ENCODE results near the gene PARP3. TPM values are rescaled to one million over a fixed set of nuclear protein-coding genes. Genes with fewer than 3 reads are reported as not detected.

Gene PARP3
- total RNA-seq, 4 donors from 2014 or later, result 6.0 to 16.2 (median 9.0) TPM

DNA sequence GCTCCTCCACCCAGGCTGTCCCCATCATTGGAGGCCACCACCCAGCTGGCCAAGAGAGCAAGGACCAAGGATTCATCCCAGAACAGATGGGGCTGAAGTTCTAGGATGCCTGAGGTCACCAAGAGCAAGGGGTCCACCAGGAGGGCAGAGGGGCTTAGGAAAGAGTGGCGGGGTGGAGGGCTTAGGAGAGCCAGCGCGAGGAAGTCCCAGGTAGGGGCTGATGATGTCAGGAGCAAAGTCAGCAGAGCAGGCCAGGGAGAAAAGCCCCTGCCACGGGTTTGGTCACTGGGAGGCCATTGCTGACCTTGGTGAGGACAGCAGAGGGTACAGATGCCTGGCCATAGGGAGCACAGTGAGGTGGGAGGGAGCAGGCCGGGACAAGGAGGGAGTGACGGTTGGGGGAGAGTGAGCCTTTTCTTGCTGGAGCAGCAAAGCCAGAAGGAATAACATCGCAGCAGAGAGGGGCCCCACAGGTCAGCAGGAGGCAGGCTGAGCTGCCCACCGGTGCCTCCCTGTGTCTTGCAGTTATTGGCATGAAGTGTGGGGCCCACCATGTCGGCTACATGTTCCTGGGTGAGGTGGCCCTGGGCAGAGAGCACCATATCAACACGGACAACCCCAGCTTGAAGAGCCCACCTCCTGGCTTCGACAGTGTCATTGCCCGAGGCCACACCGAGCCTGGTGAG lies 5.2 kb downstream of the PARP3 start:
- no peak for TF ChIP-seq POLR2A (IDR thresholded peaks at IDR 0.05)
- intact Hi-C loops (cut with DNase I; ENCODE audit: low total_unique reads), result no loop called here
- no peak overlapping the region for H3K4me3 ChIP-seq (ENCODE audit: low read depth, poor library complexity, severe bottlenecking)
- WGBS, 2 donors, result 77 to 83% methylated on average over 12 of the region's 13 CpGs
- no peak for DNase-seq (ENCODE audit: low spot score in 2 of 2)

DNA sequence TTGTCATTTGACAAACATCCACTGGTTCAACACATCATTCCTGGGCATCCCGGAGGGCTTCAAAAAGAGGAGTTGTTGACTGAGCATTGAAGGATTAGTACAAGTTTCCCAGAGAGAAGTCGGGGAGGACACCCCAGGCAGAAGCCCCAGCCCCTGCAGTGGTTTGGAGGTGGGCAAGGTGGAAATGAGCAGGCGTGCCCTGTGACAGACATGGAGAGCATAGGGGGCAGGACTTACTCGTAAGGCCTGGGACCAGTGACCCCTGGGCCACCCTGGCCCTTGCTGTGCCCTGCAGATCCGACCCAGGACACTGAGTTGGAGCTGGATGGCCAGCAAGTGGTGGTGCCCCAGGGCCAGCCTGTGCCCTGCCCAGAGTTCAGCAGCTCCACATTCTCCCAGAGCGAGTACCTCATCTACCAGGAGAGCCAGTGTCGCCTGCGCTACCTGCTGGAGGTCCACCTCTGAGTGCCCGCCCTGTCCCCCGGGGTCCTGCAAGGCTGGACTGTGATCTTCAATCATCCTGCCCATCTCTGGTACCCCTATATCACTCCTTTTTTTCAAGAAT lies 5.9 kb downstream of the PARP3 start:
- H3K4me3 ChIP-seq (ENCODE audit: low read depth, poor library complexity, severe bottlenecking), result no peak overlapping the region
- intact Hi-C loops (cut with DNase I; ENCODE audit: low total_unique reads), result no loop called here
- TF ChIP-seq, protein P1, sequence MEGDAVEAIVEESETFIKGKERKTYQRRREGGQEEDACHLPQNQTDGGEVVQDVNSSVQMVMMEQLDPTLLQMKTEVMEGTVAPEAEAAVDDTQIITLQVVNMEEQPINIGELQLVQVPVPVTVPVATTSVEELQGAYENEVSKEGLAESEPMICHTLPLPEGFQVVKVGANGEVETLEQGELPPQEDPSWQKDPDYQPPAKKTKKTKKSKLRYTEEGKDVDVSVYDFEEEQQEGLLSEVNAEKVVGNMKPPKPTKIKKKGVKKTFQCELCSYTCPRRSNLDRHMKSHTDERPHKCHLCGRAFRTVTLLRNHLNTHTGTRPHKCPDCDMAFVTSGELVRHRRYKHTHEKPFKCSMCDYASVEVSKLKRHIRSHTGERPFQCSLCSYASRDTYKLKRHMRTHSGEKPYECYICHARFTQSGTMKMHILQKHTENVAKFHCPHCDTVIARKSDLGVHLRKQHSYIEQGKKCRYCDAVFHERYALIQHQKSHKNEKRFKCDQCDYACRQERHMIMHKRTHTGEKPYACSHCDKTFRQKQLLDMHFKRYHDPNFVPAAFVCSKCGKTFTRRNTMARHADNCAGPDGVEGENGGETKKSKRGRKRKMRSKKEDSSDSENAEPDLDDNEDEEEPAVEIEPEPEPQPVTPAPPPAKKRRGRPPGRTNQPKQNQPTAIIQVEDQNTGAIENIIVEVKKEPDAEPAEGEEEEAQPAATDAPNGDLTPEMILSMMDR (IDR thresholded peaks at IDR 0.05), result no peak
- TF ChIP-seq POLR2A (IDR thresholded peaks at IDR 0.05), result no peak
- no peak for DNase-seq (ENCODE audit: low spot score in 2 of 2)
- WGBS, 2 donors, result 92% methylated on average over 10 of the region's 10 CpGs

GRCh38 chr3:51949121-51949520 lies 7.0 kb downstream of the PARP3 start:
- WGBS, 2 donors, result 91% methylated on average over 5 of the region's 5 CpGs
- no peak for DNase-seq (ENCODE audit: low spot score in 2 of 2)
- intact Hi-C loops (cut with DNase I; ENCODE audit: low total_unique reads), result no loop called here
- H3K4me3 ChIP-seq (ENCODE audit: low read depth, poor library complexity, severe bottlenecking), result no peak overlapping the region
- TF ChIP-seq, protein P1 (IDR thresholded peaks at IDR 0.05), result no peak
- TF ChIP-seq POLR2A (IDR thresholded peaks at IDR 0.05), result no peak

DNA sequence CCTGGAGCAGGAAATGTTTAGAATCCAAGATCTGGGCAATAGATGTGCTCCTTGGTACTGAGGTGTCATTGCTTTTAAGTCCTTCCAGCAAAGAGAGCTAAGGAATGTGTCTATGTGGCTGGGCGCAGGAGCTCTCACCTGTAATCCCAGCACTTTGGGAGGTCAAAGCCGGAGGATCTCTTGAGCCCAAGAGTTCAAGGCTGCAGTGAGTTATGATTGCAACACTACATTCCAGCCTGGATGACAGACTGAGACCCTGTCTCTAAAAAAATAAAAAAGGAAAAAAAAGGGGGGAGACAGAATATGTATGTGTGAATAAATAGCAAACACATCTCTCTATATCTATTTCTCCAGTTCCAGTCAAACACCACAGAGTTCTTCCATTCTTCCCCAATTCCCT lies 8.7 kb downstream of the PARP3 start:
- intact Hi-C loops (cut with DNase I; ENCODE audit: low total_unique reads), result no loop called here
- DNase-seq (ENCODE audit: low spot score in 2 of 2), result no peak
- TF ChIP-seq POLR2A (IDR thresholded peaks at IDR 0.05), result no peak
- TF ChIP-seq, protein P1 (IDR thresholded peaks at IDR 0.05), result no peak
- H3K4me3 ChIP-seq (ENCODE audit: low read depth, poor library complexity, severe bottlenecking), result no peak overlapping the region
- 96 to 97% methylated on average over 2 of the region's 2 CpGs for WGBS, 2 donors

DNA sequence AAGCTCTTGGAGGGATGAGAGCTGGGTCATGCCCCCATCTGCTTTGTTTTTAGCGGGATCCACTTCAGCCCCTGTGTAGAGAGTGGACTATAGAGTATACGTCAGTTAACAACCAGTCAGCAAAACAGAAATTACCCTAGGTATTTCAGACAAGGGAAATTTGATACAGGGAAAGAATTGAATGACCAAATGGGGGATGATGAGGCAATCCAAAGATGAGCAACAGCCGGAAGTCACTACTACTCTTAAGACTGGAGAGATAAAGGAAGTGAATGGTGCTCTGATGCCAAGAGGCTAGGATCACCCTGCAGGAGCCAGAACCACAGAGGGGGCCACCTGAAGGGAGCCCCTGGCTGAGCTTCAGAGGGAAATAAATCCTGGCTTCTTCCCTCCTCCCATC lies 11.3 kb downstream of the PARP3 start:
- DNase-seq (ENCODE audit: low spot score in 2 of 2), result no peak
- no peak overlapping the region for H3K4me3 ChIP-seq (ENCODE audit: low read depth, poor library complexity, severe bottlenecking)
- 71 to 75% methylated on average over 3 of the region's 3 CpGs for WGBS, 2 donors
- no peak for TF ChIP-seq POLR2A (IDR thresholded peaks at IDR 0.05)
- TF ChIP-seq, protein P1 (IDR thresholded peaks at IDR 0.05), result no peak
- intact Hi-C loops (cut with DNase I; ENCODE audit: low total_unique reads), result no loop called here

- H3K4me3 ChIP-seq (ENCODE audit: low read depth, poor library complexity, severe bottlenecking), result no peak overlapping the region
- no peak for DNase-seq (ENCODE audit: low spot score in 2 of 2)
- TF ChIP-seq, protein P1 (IDR thresholded peaks at IDR 0.05), result no peak
- TF ChIP-seq POLR2A (IDR thresholded peaks at IDR 0.05), result no peak
- intact Hi-C loops (cut with DNase I; ENCODE audit: low total_unique reads), result no loop called here
- 64 to 67% methylated on average over 6 of the region's 6 CpGs for WGBS, 2 donors
These were observed 11.9 kb downstream of the PARP3 start for GRCh38 chr3:51954105-51954504.
